HL-60/S4 treated with phorbol 12-myristate 13-acetate at 8.2 ng/mL for 4 days and 3 days (cell line): ENCODE measurements around the gene JAG2.

Experiments used
- in situ Hi-C: fragments of 300-500 bp; cut with MboI; formaldehyde crosslinking; loops from 2 replicates; pipeline ENCODE4 v1.15.0; 2022; ENCODE audit warnings: low sequenced_read_pairs

JAG2 gene

DNA sequence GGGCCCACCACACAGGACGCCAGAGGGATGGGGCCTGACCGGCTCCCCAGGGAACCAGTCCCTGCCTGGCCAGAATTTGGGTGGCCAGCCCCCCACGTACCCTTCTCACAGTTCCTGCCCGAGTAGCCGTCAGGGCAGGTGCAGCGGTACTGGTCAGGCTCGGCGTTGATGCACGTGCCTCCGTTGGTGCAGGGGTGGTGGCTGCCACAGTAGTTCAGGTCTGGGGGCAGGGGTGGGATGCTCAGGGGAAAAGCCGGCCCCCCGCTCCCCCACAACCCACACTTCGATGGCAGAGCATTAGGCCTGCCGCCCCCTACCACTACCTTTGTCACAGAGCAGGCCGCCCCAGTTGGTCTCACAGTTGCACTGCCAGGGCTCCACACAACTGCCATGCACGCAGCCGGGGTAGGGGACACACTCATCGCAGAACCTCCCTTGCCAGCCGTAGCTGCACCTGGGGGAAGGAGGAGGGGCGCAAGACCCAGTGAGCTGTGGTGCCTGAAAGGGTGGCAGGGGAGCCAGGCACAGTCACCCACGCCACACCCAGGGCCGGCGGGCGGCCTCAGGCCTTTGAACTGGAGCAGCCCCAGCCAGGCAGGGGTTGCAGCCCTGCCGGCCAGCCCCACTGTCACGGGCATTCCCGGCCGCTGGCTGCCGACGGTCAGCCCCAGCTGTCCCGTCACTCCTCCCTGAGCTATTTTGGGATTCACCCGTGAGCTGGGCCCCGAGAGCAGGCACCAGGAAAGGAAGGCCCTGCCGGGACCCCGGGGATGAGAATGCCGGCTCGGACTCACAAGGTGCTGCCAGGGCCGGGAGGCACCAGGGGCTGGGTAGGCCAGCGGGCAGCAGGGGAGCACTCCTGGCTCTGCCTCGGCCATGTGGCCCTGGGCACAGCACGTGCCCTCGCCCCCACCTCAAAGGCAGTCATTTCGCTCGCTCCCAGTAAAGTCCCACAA is 16.5 kb downstream of the JAG2 start:
- in situ Hi-C loops, result no loop called here

GRCh38 chr14:105151084-105151837 is 17.3 kb downstream of the JAG2 start:
- in situ Hi-C loops, result no loop called here

GRCh38 chr14:105150368-105151083 is 18.1 kb downstream of the JAG2 start:
- in situ Hi-C loops, result no loop called here

DNA sequence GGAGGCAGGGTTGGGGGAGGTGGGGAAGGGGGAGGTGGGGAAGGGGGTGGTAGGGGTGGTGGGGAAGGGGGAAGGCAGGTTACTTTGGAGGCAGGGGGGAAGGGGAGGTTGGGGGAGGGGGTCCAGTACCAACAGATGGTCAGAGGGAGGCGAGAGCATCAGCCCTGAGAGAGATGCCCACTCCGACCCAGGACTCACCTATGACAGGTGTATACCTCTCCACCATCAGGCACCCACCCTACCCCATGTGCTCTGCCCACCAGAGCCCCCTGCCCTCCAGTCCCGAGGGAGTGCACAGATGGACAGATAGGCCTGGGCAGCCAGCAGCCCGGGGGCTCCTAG is 18.6 kb downstream of the JAG2 start:
- in situ Hi-C loops, result no loop called here

DNA sequence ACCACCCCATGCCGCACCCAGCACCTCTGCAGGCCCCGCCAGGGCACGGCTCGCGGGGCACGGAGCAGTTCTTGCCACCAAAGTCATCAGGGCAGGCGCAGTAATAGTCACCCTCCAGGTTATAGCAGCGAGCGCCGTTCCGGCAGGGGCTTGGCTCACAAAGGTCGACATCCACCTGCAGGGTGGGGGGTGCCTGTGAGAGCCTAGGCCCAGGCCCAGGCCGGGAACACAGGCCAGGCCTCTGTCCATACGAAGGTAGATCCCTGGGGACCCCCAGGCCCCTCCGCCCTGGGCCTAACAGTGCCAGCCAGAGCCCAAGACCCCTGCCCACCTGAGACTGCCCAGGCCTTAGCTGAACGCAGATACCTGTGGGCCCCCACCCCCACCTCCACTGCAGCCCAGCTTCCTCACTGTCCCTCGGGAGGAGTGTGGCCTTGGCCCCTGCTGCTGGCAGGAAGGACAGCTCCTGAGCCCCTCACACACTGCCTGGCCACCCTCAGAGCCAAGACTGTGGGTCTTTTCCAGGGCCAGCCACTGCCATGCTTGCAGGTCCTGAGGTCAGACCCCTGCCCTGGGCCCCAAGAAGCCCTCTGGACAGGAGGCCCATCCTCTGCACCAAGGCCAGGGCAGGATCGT is 19.3 kb downstream of the JAG2 start:
- in situ Hi-C loops, result no loop called here

DNA sequence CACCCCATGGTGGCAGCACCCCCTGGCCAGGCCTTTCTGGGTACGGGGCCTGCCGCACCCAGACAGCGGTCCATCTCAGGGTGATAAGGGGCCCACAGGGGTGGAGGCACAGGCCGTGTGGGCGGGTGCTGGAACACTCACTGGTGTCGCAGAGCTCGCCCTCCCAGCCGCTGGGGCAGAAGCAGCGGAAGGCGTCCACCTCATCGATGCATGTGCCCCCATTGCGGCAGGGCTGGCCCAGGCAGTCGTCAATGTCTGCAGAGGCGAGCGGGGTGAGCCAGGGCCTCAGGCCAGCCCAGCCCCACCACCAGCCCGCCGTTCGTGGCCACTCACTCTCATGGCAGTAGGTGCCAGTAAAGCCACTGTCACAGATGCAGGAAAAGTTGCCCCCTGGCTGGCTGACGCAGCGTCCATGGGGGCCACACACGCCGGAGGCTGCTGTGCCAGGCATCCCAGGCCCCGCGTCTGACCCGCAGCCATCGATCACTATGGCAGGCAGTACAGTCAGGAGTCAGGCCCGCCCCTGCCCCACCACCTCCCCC is 19.9 kb downstream of the JAG2 start:
- in situ Hi-C loops, result no loop called here

DNA sequence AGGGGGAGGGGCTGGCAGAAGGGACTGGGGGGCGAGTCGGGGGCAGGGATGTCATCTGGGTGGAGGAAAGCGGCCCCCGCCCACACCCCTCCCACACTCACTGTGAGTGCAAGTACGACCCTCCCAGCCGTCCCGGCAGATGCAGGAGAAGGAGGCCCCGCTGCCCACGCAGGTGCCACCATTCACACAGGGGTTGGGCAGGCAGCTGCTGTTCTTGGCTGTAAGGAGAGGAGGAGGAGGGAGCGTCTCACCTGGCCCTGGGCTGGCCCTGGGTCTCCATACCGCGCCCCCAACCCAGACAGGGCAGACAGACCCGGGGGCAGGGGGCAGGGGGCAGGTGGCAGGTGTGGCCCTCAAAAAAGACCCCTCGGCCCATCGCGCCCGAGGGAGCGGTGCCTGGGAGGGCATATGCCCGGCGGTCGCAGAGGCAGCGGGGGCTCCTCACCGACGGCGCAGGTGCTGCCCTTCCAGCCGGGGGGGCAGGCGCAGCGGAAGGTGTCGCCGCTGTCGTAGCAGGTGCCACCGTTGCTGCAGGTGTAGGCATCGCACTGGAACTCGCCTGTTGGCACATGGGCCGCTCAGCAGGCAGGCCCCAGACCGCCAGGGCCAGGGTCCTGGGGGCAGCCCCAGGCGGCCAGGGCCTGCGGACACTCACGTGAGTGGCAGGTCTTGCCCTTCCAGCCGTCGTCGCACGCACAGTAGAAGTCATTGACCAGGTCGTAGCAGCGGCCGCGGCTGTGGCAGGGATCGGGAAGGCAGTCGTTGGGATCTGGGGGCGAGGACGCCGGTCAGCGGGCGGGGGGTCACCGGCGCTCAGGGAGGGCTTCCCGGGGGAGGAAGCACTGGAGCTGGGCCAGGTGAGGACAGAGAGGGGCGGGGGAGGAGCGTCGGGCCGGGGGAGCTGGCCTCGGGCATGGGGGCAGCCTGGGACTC is 20.6 kb downstream of the JAG2 start:
- in situ Hi-C loops, result no loop called here

DNA sequence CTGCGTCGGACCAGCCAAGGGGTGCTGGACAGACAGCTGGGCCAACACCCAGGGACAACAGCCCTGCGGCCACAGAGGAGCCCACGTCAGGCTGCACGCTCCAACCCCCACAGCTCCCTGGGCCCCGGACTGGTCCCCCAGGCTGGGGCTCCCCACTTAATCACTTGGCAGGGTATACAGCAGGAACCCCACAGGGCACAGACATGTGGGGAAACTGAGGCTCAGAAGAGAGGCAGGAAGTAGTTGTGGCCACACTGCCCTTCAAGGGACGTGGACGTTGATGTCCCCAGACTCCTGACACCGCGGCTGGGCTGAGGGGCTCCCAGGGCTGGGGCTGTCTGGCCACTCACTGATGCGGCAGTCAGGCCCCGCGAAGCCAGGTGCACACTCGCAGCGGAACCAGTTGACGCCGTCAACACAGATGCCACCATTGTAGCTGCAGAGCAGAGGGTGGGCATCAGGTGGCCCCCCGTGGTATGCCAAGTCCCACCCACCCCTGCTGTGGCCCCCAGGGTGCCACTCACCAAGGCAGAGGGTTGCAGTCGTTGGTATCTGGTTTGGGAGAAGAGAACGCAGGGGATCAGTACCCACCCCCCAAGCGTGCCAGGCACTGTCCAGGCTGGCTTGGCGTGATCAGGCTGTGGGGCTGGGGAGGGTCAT is 21.5 kb downstream of the JAG2 start:
- in situ Hi-C loops, result no loop called here

GRCh38 chr14:105146181-105146975 is 22.2 kb downstream of the JAG2 start:
- in situ Hi-C loops, result no loop called here

- in situ Hi-C loops, result no loop called here
These were observed 23.0 kb downstream of the JAG2 start for GRCh38 chr14:105145381-105146180.

DNA sequence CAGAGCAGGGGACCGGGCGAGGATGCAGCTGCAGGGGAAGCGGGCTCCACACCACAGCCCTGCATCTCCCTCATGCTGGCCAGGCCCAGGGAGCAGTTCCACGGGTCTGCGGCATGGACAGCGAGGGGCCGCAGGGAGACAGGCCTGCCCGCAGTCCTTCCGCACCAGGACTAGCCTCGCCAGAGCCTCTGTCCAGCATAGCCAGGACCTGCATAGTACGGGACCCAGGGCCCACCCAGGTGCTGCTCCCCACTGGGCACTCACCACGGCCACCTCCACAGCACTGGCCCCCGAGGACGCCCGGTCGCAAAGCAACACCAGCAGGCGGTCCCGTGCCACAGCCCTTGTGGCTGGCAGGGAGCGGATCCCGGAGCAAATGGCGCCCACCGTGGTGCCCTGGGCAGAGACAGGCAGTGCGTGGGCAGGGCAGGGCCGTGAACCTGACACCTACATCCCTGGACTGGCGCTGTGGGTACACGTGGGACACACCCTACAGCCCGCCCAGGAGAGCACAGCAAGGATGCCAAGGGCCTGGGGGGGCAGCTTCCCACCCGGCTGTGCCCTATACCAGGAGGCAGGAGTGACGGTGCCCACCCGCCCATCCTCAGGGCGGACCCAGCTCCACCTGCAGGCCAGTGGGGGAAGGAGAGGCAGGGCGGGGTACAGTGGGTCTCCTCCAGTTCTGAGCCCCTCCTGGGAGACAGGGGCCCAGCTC is 23.8 kb downstream of the JAG2 start:
- in situ Hi-C loops, result no loop called here

GRCh38 chr14:105144026-105144665 is 24.4 kb downstream of the JAG2 start:
- in situ Hi-C loops, result no loop called here

GRCh38 chr14:105143451-105144025 is 25.0 kb downstream of the JAG2 start:
- in situ Hi-C loops, result no loop called here

- in situ Hi-C loops, result no loop called here
These were observed 25.7 kb downstream of the JAG2 start for GRCh38 chr14:105142651-105143450.
